Pancreas (tissue), 10 donors: ENCODE results near the gene QKI. TPM values are rescaled to one million over a fixed set of nuclear protein-coding genes. Genes with fewer than 3 reads are reported as not detected.

Source experiments
- ATAC-seq, 4 donors: fragments of 200-7000 bp; cut with Tn5 transposase; one replicate each; pipeline versions ENCODE4 v1.8.0 to v1.9.1; 2020; ENCODE audit warnings: mild to moderate bottlenecking in 4 of 4, moderate library complexity in 4 of 4
- DNase-seq, 6 donors: peaks; one replicate each; pipeline ENCODE4 v3.0.0-alpha.2; 2020
- FAIRE-seq: peaks from 2 replicates; lab custom pipeline; 2012; peaks lifted over from hg19 to GRCh38; lab: Jason Lieb, UNC
- H3K27ac ChIP-seq, 4 donors: fragments of 200-600 bp; sonication (generic); 1 replicate in 3 of 4; 2 replicates in 1 of 4; pipeline versions ENCODE4 v1.5.0 to v1.8.0; 2020
- H3K27me3 ChIP-seq, 4 donors: fragments of 200-600 bp; one replicate each; pipeline ENCODE4 v1.8.0; 2021
- H3K36me3 ChIP-seq, 3 donors: fragments of 200-600 bp; sonication (generic) in 1 of 3; one replicate each; pipeline versions ENCODE4 v1.5.0 to v1.8.0; 2020 to 2021
- H3K4me1 ChIP-seq, 3 donors: fragments of 200-600 bp; one replicate each; pipeline ENCODE4 v1.8.0; 2021
- H3K4me3 ChIP-seq, 4 donors: fragments of 200-600 bp; sonication (generic) in 2 of 4; one replicate each; pipeline versions ENCODE4 v1.5.0 to v1.8.0; 2020 to 2021
- H3K9me3 ChIP-seq, 4 donors: fragments of 200-600 bp; one replicate each; pipeline ENCODE4 v1.8.0; 2021
- WGBS, 2 donors: extraction: QIAGEN DNeasy Blood & Tissue Kit; methylation state at CpG; one replicate each; pipeline ENCODE4 v1.1.7; 2013; 5-methylcytosine and 5-hydroxymethylcytosine counted together
- intact Hi-C, 3 donors: fragments of 100-400 bp; cut with DNase I; formaldehyde crosslinking; loops; one replicate each; pipeline versions ENCODE4 v1.11.1 to v1.14.2; 2022
- polyA plus RNA-seq, 2 donors: library from polyadenylated mRNA; stranded (reverse); fragments of 200-250 nt; gene quantifications; one replicate each; pipeline ENCODE4 v1.2.3, GENCODE V29; 2013
- total RNA-seq, 6 donors: library from RNA; stranded (reverse); fragmentation: NEBNext Ultra II Directional in 4 of 6; extraction: Animal tissue kit (Norgen Biotek cat#: 25700) in 4 of 6; gene quantifications; one replicate each; pipeline versions ENCODE4 v1.2.1 to v1.2.4, GENCODE V29; 2021 to 2023
- TF ChIP-seq, protein P1 (sequence below), 4 donors: fragments of 200-600 bp; sonication (generic) in 3 of 4; IDR thresholded peaks; one replicate each; pipeline versions ENCODE4 v1.5.0 to v1.8.0; 2021; ENCODE audit warnings: antibody characterized with exemption in 4 of 4
- donor health status: healthy with polysubstance abuse.
- donor health status: DM: no; HTN: no; CAD: no; lungs with moderate emphysema.
- donor health status: DM: no; HTN: no; CAD: no.
- donor health status: control.
- donor health status: control.
- donor health status: Bipolar disorder and iron deficiency.
- donor health status: DM: yes; HTN: yes; CAD: no.
- donor health status: DM: no; HTN: no; CAD: no.
- donor health status: DM: no; HTN: no; CAD: no.
- donor health status: DM: yes; HTN: yes; CAD: no.

The QKI gene
- total and polyA plus RNA-seq, 8 donors, result 9.0 to 52.6 (median 21.6) TPM

GRCh38 chr6:163576114-163576513 lies 161.6 kb downstream of the QKI start:
- no peak for ATAC-seq
- Histone ChIP-seq H3K27me3 (no peaks in the 10 kb centered on the region), H3K9me3 (no peaks in the 10 kb centered on the region), H3K4me1 (no peaks in the 10 kb centered on the region), H3K36me3 (peaks cover 0 to 4% (median 0%) of the 10 kb centered on the region in 3 donors), H3K4me3 (no peak overlapping the region), H3K27ac (no peak overlapping the region)
- DNase-seq, result no peak
- 75 to 81% methylated on average over 4 of the region's 4 CpGs for WGBS, 2 donors
- intact Hi-C loops, result no loop called here
- FAIRE-seq, result no peak
- TF ChIP-seq, protein P1, sequence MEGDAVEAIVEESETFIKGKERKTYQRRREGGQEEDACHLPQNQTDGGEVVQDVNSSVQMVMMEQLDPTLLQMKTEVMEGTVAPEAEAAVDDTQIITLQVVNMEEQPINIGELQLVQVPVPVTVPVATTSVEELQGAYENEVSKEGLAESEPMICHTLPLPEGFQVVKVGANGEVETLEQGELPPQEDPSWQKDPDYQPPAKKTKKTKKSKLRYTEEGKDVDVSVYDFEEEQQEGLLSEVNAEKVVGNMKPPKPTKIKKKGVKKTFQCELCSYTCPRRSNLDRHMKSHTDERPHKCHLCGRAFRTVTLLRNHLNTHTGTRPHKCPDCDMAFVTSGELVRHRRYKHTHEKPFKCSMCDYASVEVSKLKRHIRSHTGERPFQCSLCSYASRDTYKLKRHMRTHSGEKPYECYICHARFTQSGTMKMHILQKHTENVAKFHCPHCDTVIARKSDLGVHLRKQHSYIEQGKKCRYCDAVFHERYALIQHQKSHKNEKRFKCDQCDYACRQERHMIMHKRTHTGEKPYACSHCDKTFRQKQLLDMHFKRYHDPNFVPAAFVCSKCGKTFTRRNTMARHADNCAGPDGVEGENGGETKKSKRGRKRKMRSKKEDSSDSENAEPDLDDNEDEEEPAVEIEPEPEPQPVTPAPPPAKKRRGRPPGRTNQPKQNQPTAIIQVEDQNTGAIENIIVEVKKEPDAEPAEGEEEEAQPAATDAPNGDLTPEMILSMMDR (IDR thresholded peaks at IDR 0.05), result no peak

DNA sequence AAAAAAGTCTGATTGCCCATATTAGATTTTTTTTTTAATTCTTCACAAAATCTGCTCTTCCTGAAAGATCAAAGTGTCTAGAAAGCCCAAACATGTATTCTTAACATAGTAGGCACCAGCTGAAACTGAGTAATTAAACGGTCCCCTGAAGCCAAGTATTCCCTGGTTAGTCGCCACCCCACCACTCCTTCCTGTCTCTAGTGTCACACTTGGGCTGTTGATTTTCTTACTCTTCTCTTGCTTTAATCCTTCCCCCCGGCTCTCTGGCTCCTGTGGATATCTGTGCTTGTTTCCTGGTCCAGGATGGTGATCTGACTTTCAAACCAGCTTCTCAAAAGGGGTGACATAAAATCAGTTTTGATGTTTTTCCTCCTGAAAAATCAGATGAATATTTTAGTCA lies 162.9 kb downstream of the QKI start:
- ATAC-seq, result no peak
- intact Hi-C loops, result no loop called here
- Histone ChIP-seq H3K4me1 (no peaks in the 10 kb centered on the region), H3K9me3 (no peaks in the 10 kb centered on the region), H3K27me3 (no peaks in the 10 kb centered on the region), H3K4me3 (no peak overlapping the region), H3K36me3 (peaks cover 0 to 4% (median 0%) of the 10 kb centered on the region in 3 donors), H3K27ac (no peak overlapping the region)
- TF ChIP-seq, protein P1 (IDR thresholded peaks at IDR 0.05), result no peak
- DNase-seq, result no peak
- no peak for FAIRE-seq
- 79 to 82% methylated on average over 3 of the region's 3 CpGs for WGBS, 2 donors

- ATAC-seq (peak; percentile 38 to 43 (median 40)), FAIRE-seq (no peak), DNase-seq (no peak)
- no peak overlapping the region for H3K27ac ChIP-seq
- no peaks in the 10 kb centered on the region for H3K9me3 ChIP-seq
- H3K27me3 ChIP-seq, result no peaks in the 10 kb centered on the region
- no peaks in the 10 kb centered on the region for H3K4me1 ChIP-seq
- H3K36me3 ChIP-seq, result peaks cover 0 to 4% (median 0%) of the 10 kb centered on the region in 3 donors
- intact Hi-C loops, result no loop called here
- TF ChIP-seq, protein P1 (IDR thresholded peaks at IDR 0.05), result no peak
- H3K4me3 ChIP-seq, result no peak overlapping the region
- 53 to 55% methylated on average over 13 of the region's 13 CpGs for WGBS, 2 donors
These were observed 164.8 kb downstream of the QKI start for GRCh38 chr6:163579111-163579879.

- intact Hi-C loops, result no loop called here
- TF ChIP-seq, protein P1 (IDR thresholded peaks at IDR 0.05), result no peak
- Histone ChIP-seq H3K27ac (no peak overlapping the region), H3K4me1 (no peaks in the 10 kb centered on the region), H3K4me3 (no peak overlapping the region), H3K9me3 (no peaks in the 10 kb centered on the region), H3K27me3 (no peaks in the 10 kb centered on the region), H3K36me3 (peaks cover 0 to 2% (median 0%) of the 10 kb centered on the region in 3 donors)
- no peak for FAIRE-seq
- WGBS, 2 donors, result 10 to 13% methylated on average over 4 of the region's 4 CpGs
- no peak for DNase-seq
- peak; percentile 61 to 85 (median 78) for ATAC-seq
These were observed 165.4 kb downstream of the QKI start for GRCh38 chr6:163579880-163580295.
